ENCODE results near the gene TTLL1.
"Not testable (repeated sequence)": the region's sequence is repeated elsewhere in the genome, so short reads cannot be mapped to it uniquely, and the experiment has no call there.

Gene TTLL1

GRCh38 chr22:43109511-43109910 is 20.3 kb upstream of the TTLL1 start:
- DNase-seq (ENCODE audit: low read depth) = no peak
- no peaks in the 10 kb centered on the region for H3K36me3 ChIP-seq (ENCODE audit: control insufficient read depth, insufficient read depth, low read length, severe bottlenecking)
- peaks cover 44% of the 10 kb centered on the region for H3K27me3 ChIP-seq (replicated peaks; ENCODE audit: control insufficient read depth, insufficient read depth, low read length)
- no peaks in the 10 kb centered on the region for H3K9me3 ChIP-seq (ENCODE audit: control insufficient read depth, low read length)
- H3K9ac ChIP-seq (ENCODE audit: low read length) = no peak overlapping the region
- no peak overlapping the region for H3K4me3 ChIP-seq (ENCODE audit: low read length)
- H3K4me1 ChIP-seq (ENCODE audit: control insufficient read depth, insufficient read depth, low read length) = peaks cover 6% of the 10 kb centered on the region

- Histone ChIP-seq H3K4me3 (ENCODE audit: low read length) (no peak overlapping the region), H3K36me3 (ENCODE audit: control insufficient read depth, insufficient read depth, low read length, severe bottlenecking) (no peaks in the 10 kb centered on the region), H3K27me3 (replicated peaks; ENCODE audit: control insufficient read depth, insufficient read depth, low read length) (peaks cover 32% of the 10 kb centered on the region), H3K4me1 (ENCODE audit: control insufficient read depth, insufficient read depth, low read length) (peaks cover 12% of the 10 kb centered on the region), H3K9ac (ENCODE audit: low read length) (no peak overlapping the region), H3K9me3 (ENCODE audit: control insufficient read depth, low read length) (no peaks in the 10 kb centered on the region)
- no peak for DNase-seq (ENCODE audit: low read depth)
Measured at GRCh38 chr22:43106302-43106701, 17.1 kb upstream of the TTLL1 start.

- not testable (repeated sequence) for H3K9me3 ChIP-seq (ENCODE audit: control insufficient read depth, low read length); H3K9ac ChIP-seq (ENCODE audit: low read length); H3K36me3 ChIP-seq (ENCODE audit: control insufficient read depth, insufficient read depth, low read length, severe bottlenecking); H3K4me3 ChIP-seq (ENCODE audit: low read length); H3K4me1 ChIP-seq (ENCODE audit: control insufficient read depth, insufficient read depth, low read length); DNase-seq (ENCODE audit: low read depth)
- peaks cover 22% of the 10 kb centered on the region for H3K27me3 ChIP-seq (replicated peaks; ENCODE audit: control insufficient read depth, insufficient read depth, low read length)
Measured at GRCh38 chr22:43104950-43105349, 15.8 kb upstream of the TTLL1 start.

GRCh38 chr22:43104056-43104625 is 14.9 kb upstream of the TTLL1 start:
- not testable (repeated sequence) for H3K4me3 ChIP-seq (ENCODE audit: low read length); H3K9me3 ChIP-seq (ENCODE audit: control insufficient read depth, low read length); H3K36me3 ChIP-seq (ENCODE audit: control insufficient read depth, insufficient read depth, low read length, severe bottlenecking); DNase-seq (ENCODE audit: low read depth); H3K4me1 ChIP-seq (ENCODE audit: control insufficient read depth, insufficient read depth, low read length); H3K9ac ChIP-seq (ENCODE audit: low read length)
- H3K27me3 ChIP-seq (replicated peaks; ENCODE audit: control insufficient read depth, insufficient read depth, low read length) = peaks cover 17% of the 10 kb centered on the region

GRCh38 chr22:43101306-43101705 is 12.1 kb upstream of the TTLL1 start:
- Histone ChIP-seq H3K4me3 (ENCODE audit: low read length) (no peak overlapping the region), H3K27me3 (replicated peaks; ENCODE audit: control insufficient read depth, insufficient read depth, low read length) (peaks cover 1% of the 10 kb centered on the region), H3K4me1 (ENCODE audit: control insufficient read depth, insufficient read depth, low read length) (peaks cover 6% of the 10 kb centered on the region), H3K9me3 (ENCODE audit: control insufficient read depth, low read length) (peaks cover 8% of the 10 kb centered on the region), H3K36me3 (ENCODE audit: control insufficient read depth, insufficient read depth, low read length, severe bottlenecking) (no peaks in the 10 kb centered on the region), H3K9ac (ENCODE audit: low read length) (no peak overlapping the region)
- DNase-seq (ENCODE audit: low read depth) = no peak

GRCh38 chr22:43100225-43100624 is 11.0 kb upstream of the TTLL1 start:
- Histone ChIP-seq H3K4me3 (ENCODE audit: low read length) (no peak overlapping the region), H3K4me1 (ENCODE audit: control insufficient read depth, insufficient read depth, low read length) (peaks cover 6% of the 10 kb centered on the region), H3K9ac (ENCODE audit: low read length) (no peak overlapping the region), H3K27me3 (replicated peaks; ENCODE audit: control insufficient read depth, insufficient read depth, low read length) (no peaks in the 10 kb centered on the region), H3K9me3 (ENCODE audit: control insufficient read depth, low read length) (peaks cover 11% of the 10 kb centered on the region), H3K36me3 (ENCODE audit: control insufficient read depth, insufficient read depth, low read length, severe bottlenecking) (no peaks in the 10 kb centered on the region)
- no peak for DNase-seq (ENCODE audit: low read depth)

GRCh38 chr22:43099095-43099494 is 9.9 kb upstream of the TTLL1 start:
- H3K9ac ChIP-seq (ENCODE audit: low read length) = no peak overlapping the region
- no peak overlapping the region for H3K4me3 ChIP-seq (ENCODE audit: low read length)
- no peaks in the 10 kb centered on the region for H3K27me3 ChIP-seq (replicated peaks; ENCODE audit: control insufficient read depth, insufficient read depth, low read length)
- peaks cover 4% of the 10 kb centered on the region for H3K4me1 ChIP-seq (ENCODE audit: control insufficient read depth, insufficient read depth, low read length)
- H3K9me3 ChIP-seq (ENCODE audit: control insufficient read depth, low read length) = peaks cover 11% of the 10 kb centered on the region
- DNase-seq (ENCODE audit: low read depth) = no peak
- H3K36me3 ChIP-seq (ENCODE audit: control insufficient read depth, insufficient read depth, low read length, severe bottlenecking) = no peaks in the 10 kb centered on the region

- H3K4me1 ChIP-seq (ENCODE audit: control insufficient read depth, insufficient read depth, low read length) = no peaks in the 10 kb centered on the region
- H3K9ac ChIP-seq (ENCODE audit: low read length) = no peak overlapping the region
- H3K9me3 ChIP-seq (ENCODE audit: control insufficient read depth, low read length) = peaks cover 11% of the 10 kb centered on the region
- H3K4me3 ChIP-seq (ENCODE audit: low read length) = no peak overlapping the region
- DNase-seq (ENCODE audit: low read depth) = no peak
- H3K36me3 ChIP-seq (ENCODE audit: control insufficient read depth, insufficient read depth, low read length, severe bottlenecking) = no peaks in the 10 kb centered on the region
- no peaks in the 10 kb centered on the region for H3K27me3 ChIP-seq (replicated peaks; ENCODE audit: control insufficient read depth, insufficient read depth, low read length)
Measured at GRCh38 chr22:43098356-43098755, 9.2 kb upstream of the TTLL1 start.

GRCh38 chr22:43096420-43096819 is 7.2 kb upstream of the TTLL1 start:
- Histone ChIP-seq H3K9me3 (ENCODE audit: control insufficient read depth, low read length) (peaks cover 11% of the 10 kb centered on the region), H3K9ac (ENCODE audit: low read length) (no peak overlapping the region), H3K4me1 (ENCODE audit: control insufficient read depth, insufficient read depth, low read length) (no peaks in the 10 kb centered on the region), H3K4me3 (ENCODE audit: low read length) (no peak overlapping the region), H3K27me3 (replicated peaks; ENCODE audit: control insufficient read depth, insufficient read depth, low read length) (no peaks in the 10 kb centered on the region), H3K36me3 (ENCODE audit: control insufficient read depth, insufficient read depth, low read length, severe bottlenecking) (no peaks in the 10 kb centered on the region)
- no peak for DNase-seq (ENCODE audit: low read depth)

- Histone ChIP-seq H3K9me3 (ENCODE audit: control insufficient read depth, low read length) (peaks cover 11% of the 10 kb centered on the region), H3K9ac (ENCODE audit: low read length) (no peak overlapping the region), H3K27me3 (replicated peaks; ENCODE audit: control insufficient read depth, insufficient read depth, low read length) (no peaks in the 10 kb centered on the region), H3K4me3 (ENCODE audit: low read length) (no peak overlapping the region), H3K4me1 (ENCODE audit: control insufficient read depth, insufficient read depth, low read length) (no peaks in the 10 kb centered on the region), H3K36me3 (ENCODE audit: control insufficient read depth, insufficient read depth, low read length, severe bottlenecking) (no peaks in the 10 kb centered on the region)
- DNase-seq (ENCODE audit: low read depth) = no peak
Measured at GRCh38 chr22:43094551-43094950, 5.4 kb upstream of the TTLL1 start.

- Histone ChIP-seq H3K36me3 (ENCODE audit: control insufficient read depth, insufficient read depth, low read length, severe bottlenecking) (no peaks in the 10 kb centered on the region), H3K9ac (ENCODE audit: low read length) (no peak overlapping the region), H3K4me3 (ENCODE audit: low read length) (no peak overlapping the region), H3K4me1 (ENCODE audit: control insufficient read depth, insufficient read depth, low read length) (no peaks in the 10 kb centered on the region), H3K27me3 (replicated peaks; ENCODE audit: control insufficient read depth, insufficient read depth, low read length) (no peaks in the 10 kb centered on the region), H3K9me3 (ENCODE audit: control insufficient read depth, low read length) (peaks cover 11% of the 10 kb centered on the region)
- no peak for DNase-seq (ENCODE audit: low read depth)
Measured at GRCh38 chr22:43094085-43094484, 4.9 kb upstream of the TTLL1 start.

- no peak for DNase-seq (ENCODE audit: low read depth)
- Histone ChIP-seq H3K4me1 (ENCODE audit: control insufficient read depth, insufficient read depth, low read length) (no peaks in the 10 kb centered on the region), H3K9ac (ENCODE audit: low read length) (no peak overlapping the region), H3K27me3 (replicated peaks; ENCODE audit: control insufficient read depth, insufficient read depth, low read length) (no peaks in the 10 kb centered on the region), H3K4me3 (ENCODE audit: low read length) (no peak overlapping the region), H3K9me3 (ENCODE audit: control insufficient read depth, low read length) (peaks cover 11% of the 10 kb centered on the region), H3K36me3 (ENCODE audit: control insufficient read depth, insufficient read depth, low read length, severe bottlenecking) (no peaks in the 10 kb centered on the region)
Measured at GRCh38 chr22:43092085-43092484, 2.9 kb upstream of the TTLL1 start.

Measured in adipocyte (in vitro differentiated cells).